ENCODE measurements around the gene PCNT. TPM values are rescaled to one million over a fixed set of nuclear protein-coding genes. Genes with fewer than 3 reads are reported as not detected.
"Not testable (repeated sequence)": the region's sequence is repeated elsewhere in the genome, so short reads cannot be mapped to it uniquely, and the experiment has no call there.

Gene PCNT
- total RNA-seq, 2 donors from 2014 or later: 44.8 to 70.9 TPM

DNA sequence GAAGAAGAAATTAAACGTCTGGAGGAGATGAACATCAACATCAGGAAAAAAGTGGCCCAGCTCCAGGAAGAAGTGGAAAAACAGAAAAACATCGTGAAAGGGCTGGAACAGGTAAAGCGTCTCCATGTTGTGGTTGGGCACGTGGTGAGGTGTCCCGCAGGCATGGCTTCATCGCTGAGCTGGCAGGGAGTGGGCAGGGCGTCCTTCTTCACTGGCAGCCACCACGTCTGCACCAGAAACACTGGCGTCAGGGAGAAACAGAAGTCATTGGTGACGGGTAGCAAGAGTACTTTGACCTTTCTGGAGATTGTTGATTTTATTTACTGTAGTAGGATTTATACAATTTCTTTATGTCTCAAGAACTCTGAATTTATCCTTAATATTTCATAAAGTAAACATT, 75.7 kb downstream of the PCNT start:
- Mint-ChIP-seq H3K9me3 (no peaks in the 10 kb centered on the region), H3K36me3 (ENCODE audit: low read depth) (peaks cover 78% of the 10 kb centered on the region), H3K4me3 (no peak overlapping the region), H3K4me1 (no peaks in the 10 kb centered on the region), H3K27me3 (no peaks in the 10 kb centered on the region), H3K27ac (no peak overlapping the region)
- ATAC-seq (replicated peaks): no peak

DNA sequence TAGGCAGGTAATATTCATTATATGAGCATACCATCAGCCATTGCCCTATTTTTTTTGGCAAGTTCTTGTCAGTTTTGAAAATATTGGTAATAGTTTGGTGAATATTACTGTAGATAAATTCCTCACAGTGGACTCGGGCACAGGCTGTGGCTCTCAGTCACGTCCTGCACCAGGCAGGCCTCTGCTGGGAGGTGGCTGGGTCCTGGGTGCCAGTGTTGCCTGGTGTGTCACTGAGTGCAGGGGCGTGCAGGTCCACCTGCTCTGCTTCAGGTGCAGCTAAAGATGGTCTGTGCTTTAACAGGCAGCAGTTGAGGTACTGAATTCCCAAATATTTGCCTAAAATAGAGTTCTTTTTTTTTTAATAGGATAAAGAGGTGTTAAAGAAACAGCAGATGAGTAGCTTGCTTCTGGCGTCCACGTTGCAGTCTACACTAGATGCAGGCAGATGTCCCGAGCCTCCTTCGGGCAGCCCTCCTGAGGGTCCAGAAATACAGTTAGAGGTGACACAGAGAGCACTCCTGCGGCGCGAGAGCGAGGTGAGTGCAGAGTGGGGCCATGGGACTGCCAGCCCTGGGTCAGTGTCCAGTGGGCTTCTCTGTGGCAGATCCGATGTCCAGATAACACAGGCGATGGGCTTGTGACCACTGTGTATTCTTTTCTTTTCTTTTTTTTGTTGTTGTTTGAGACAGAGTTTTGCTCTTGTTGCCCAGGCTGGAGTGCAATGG, 77.4 kb downstream of the PCNT start:
- no peak overlapping the region for H3K4me3 Mint-ChIP-seq
- no peaks in the 10 kb centered on the region for H3K27me3 Mint-ChIP-seq
- ATAC-seq (replicated peaks): no peak
- H3K27ac Mint-ChIP-seq: no peak overlapping the region
- H3K36me3 Mint-ChIP-seq (ENCODE audit: low read depth): peaks cover 76% of the 10 kb centered on the region
- H3K9me3 Mint-ChIP-seq: no peaks in the 10 kb centered on the region
- H3K4me1 Mint-ChIP-seq: no peaks in the 10 kb centered on the region

DNA sequence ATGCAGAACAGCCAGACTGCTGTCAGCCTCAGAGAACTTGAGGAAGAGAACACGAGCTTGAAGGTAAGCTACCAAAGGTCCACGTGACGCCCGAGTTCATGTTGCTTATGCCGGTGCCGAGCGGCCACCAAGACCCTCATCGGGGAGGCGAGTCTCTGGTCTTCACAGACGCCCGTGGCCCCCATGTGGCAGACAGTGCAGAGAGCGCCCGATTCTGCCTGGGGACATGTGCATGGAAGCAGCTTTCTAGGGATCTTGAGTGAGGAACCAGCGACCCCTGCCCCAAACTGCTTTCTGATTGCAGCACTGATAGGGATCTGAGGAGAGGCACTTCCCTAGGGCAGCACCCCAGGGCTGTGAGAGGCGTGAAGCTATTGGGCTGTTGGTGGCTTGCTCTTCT, 78.5 kb downstream of the PCNT start:
- H3K4me3 Mint-ChIP-seq: no peak overlapping the region
- no peak for ATAC-seq (replicated peaks)

DNA sequence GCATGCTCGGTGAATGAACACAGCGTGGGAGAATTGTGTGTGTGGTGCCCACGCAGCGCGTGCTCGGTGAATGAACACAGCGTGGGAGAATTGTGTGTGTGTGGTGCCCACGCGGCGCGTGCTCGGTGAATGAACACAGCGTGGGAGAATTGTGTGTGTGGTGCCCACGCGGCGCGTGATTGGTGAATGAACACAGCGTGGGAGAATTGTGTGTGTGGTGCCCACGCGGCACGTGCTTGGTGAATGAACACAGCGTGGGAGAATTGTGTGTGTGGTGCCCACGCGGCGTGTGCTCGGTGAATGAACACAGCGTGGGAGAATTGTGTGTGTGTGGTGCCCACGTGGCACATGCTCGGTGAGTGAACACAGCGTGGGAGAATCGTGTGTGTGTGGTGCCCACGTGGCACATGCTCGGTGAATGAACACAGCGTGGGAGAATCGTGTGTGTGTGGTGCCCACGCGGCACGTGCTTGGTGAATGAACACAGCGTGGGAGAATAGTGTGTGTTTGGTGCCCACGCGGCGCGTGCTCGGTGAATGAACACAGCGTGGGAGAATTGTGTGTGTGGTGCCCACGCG, 79.4 kb downstream of the PCNT start:
- H3K9me3 Mint-ChIP-seq; H3K27ac Mint-ChIP-seq; H3K27me3 Mint-ChIP-seq; H3K4me1 Mint-ChIP-seq; H3K4me3 Mint-ChIP-seq; ATAC-seq (replicated peaks): not testable (repeated sequence)
- peaks cover 73% of the 10 kb centered on the region for H3K36me3 Mint-ChIP-seq (ENCODE audit: low read depth)

More for the DNA sequence above, 78.5 kb downstream of the PCNT start:
- Mint-ChIP-seq H3K36me3 (ENCODE audit: low read depth) (peaks cover 73% of the 10 kb centered on the region), H3K27me3 (no peaks in the 10 kb centered on the region), H3K4me1 (no peaks in the 10 kb centered on the region), H3K27ac (no peak overlapping the region), H3K9me3 (no peaks in the 10 kb centered on the region)

DNA sequence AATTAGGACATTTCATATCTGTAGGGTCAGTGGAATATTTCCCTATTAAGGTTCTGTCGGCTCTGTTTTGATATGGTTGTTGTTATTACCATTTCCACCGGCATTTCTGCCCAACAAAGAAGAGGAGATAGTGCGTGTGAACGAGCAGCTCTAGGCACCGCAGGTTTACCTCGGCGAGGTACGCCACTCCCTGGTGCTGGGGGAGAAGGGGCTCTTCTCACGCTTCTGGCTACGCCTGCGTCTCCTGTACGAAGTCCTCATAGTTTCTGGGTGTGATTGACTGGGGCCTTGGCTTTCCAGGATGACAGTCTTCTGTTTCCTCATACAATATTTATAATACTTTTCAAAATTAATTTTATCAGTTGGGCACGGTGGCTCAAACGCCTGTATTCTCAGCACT, 80.3 kb downstream of the PCNT start:
- H3K9me3 Mint-ChIP-seq: no peaks in the 10 kb centered on the region
- no peak overlapping the region for H3K27ac Mint-ChIP-seq
- H3K4me1 Mint-ChIP-seq: no peaks in the 10 kb centered on the region
- H3K4me3 Mint-ChIP-seq: no peak overlapping the region
- H3K27me3 Mint-ChIP-seq: no peaks in the 10 kb centered on the region
- H3K36me3 Mint-ChIP-seq (ENCODE audit: low read depth): peaks cover 68% of the 10 kb centered on the region
- no peak for ATAC-seq (replicated peaks)

DNA sequence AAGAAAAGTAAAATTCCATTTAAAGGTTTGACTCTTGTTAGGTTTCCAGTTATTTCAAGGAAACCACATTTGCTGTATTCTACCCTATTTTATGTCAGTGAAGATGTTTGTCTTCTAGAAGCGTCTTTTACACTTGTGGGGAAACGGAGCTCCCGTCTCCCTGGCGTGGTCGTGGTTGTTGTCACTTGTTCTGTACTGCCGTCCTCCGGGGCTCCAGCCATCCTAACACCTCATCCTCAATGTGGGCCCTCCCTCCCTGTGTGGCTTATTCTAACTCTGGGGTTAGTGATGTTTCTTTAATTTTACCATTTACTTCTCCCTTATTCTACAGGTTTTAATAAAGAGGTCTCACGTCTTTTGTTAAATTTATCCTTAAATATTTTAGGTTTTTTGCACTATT, 82.0 kb downstream of the PCNT start:
- H3K36me3 Mint-ChIP-seq (ENCODE audit: low read depth): peaks cover 65% of the 10 kb centered on the region
- H3K9me3 Mint-ChIP-seq: no peaks in the 10 kb centered on the region
- no peak overlapping the region for H3K4me3 Mint-ChIP-seq
- H3K4me1 Mint-ChIP-seq: no peaks in the 10 kb centered on the region
- no peak overlapping the region for H3K27ac Mint-ChIP-seq
- no peaks in the 10 kb centered on the region for H3K27me3 Mint-ChIP-seq
- ATAC-seq (replicated peaks): no peak

DNA sequence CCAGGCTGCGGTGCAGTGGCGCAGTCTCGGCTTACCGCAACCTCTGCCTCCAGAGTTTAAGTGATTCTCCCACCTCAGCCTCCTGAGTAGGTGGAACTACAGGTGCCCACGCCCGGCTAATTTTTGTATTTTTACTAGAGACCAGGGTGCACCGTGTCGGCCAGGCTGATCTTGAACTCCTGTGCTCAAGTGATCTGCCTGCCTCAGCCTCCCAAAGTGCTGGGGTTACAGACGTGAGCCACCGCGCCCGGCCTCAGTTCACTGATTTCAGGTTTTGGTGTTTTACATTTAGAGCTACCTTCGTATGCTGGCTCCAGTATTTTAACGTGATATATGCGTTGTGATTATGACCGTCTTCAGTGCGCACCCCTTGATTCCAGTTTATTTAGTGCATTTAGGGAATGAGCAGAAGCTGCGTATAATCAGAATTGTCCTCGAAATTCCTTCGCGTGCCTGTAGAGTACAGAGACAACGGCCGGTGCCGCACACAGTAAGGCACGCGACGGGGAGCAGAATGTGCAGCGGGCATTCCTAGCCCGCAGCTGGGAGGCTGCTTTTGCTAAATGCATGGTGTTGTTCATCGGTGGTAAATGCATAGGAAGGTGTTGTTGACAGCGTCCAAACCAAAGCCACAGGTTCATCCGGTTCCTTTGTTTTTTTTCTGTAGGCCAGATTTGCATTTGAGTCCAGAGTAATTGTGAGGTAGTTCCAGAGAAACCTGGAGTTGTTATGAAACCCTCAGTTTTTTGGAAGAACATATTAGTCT, 85.9 kb downstream of the PCNT start:
- no peak for ATAC-seq (replicated peaks)
- no peaks in the 10 kb centered on the region for H3K9me3 Mint-ChIP-seq
- peaks cover 42% of the 10 kb centered on the region for H3K36me3 Mint-ChIP-seq (ENCODE audit: low read depth)
- H3K27me3 Mint-ChIP-seq: no peaks in the 10 kb centered on the region
- no peak overlapping the region for H3K4me3 Mint-ChIP-seq
- no peak overlapping the region for H3K27ac Mint-ChIP-seq
- no peaks in the 10 kb centered on the region for H3K4me1 Mint-ChIP-seq

DNA sequence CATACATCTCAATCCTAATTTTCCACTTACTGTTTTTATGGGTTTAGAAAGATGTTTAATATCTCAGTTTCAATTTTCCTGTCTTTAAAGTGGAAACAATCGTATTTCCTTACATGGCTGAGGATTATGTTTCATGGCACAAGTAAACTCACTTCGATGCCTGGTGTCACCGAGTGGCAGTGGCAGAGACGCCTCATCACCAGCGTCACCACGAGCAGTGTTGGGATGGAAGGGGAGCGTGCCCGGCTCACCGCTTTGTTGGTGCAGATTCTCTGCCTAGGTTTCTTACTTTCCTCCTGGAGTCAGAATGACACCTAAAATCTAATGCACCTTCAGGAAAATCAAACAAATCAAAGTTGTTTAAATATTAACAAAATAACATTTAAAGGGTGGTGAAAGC, 86.6 kb downstream of the PCNT start:
- no peak for ATAC-seq (replicated peaks)
- H3K36me3 Mint-ChIP-seq (ENCODE audit: low read depth): peaks cover 44% of the 10 kb centered on the region
- no peaks in the 10 kb centered on the region for H3K9me3 Mint-ChIP-seq
- H3K4me1 Mint-ChIP-seq: no peaks in the 10 kb centered on the region
- no peak overlapping the region for H3K27ac Mint-ChIP-seq
- H3K27me3 Mint-ChIP-seq: no peaks in the 10 kb centered on the region
- H3K4me3 Mint-ChIP-seq: no peak overlapping the region

DNA sequence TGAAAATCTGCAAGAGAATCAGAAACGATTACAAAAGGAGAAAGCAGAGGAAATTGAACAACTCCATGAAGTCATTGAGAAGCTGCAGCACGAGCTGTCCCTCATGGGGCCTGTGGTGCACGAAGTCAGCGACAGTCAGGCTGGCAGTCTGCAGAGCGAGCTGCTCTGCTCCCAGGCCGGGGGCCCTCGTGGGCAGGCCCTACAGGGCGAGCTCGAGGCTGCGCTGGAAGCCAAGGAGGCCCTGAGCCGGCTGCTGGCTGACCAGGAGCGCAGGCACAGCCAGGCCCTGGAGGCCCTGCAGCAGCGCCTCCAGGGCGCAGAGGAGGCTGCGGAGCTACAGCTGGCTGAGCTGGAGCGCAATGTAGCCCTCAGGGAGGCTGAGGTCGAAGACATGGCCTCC, 87.3 kb downstream of the PCNT start:
- no peak for ATAC-seq (replicated peaks)
- peaks cover 49% of the 10 kb centered on the region for H3K36me3 Mint-ChIP-seq (ENCODE audit: low read depth)
- H3K9me3 Mint-ChIP-seq: no peaks in the 10 kb centered on the region
- H3K27me3 Mint-ChIP-seq: no peaks in the 10 kb centered on the region
- no peaks in the 10 kb centered on the region for H3K4me1 Mint-ChIP-seq
- H3K4me3 Mint-ChIP-seq: no peak overlapping the region
- H3K27ac Mint-ChIP-seq: no peak overlapping the region

DNA sequence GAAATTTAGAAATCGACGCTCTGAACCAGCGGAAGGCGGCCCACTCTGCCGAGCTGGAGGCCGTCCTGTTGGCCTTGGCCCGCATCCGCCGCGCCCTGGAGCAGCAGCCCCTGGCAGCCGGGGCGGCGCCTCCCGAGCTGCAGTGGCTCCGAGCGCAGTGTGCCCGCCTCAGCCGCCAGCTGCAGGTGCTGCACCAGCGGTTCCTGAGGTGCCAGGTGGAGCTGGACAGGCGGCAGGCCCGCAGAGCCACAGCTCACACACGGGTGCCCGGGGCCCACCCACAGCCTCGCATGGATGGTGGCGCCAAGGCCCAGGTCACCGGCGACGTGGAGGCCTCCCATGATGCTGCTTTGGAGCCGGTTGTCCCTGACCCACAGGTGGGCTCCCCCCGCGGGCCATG, 87.7 kb downstream of the PCNT start:
- Mint-ChIP-seq H3K9me3 (no peaks in the 10 kb centered on the region), H3K36me3 (ENCODE audit: low read depth) (peaks cover 48% of the 10 kb centered on the region), H3K27ac (no peak overlapping the region), H3K4me3 (no peak overlapping the region), H3K4me1 (no peaks in the 10 kb centered on the region), H3K27me3 (no peaks in the 10 kb centered on the region)
- no peak for ATAC-seq (replicated peaks)

DNA sequence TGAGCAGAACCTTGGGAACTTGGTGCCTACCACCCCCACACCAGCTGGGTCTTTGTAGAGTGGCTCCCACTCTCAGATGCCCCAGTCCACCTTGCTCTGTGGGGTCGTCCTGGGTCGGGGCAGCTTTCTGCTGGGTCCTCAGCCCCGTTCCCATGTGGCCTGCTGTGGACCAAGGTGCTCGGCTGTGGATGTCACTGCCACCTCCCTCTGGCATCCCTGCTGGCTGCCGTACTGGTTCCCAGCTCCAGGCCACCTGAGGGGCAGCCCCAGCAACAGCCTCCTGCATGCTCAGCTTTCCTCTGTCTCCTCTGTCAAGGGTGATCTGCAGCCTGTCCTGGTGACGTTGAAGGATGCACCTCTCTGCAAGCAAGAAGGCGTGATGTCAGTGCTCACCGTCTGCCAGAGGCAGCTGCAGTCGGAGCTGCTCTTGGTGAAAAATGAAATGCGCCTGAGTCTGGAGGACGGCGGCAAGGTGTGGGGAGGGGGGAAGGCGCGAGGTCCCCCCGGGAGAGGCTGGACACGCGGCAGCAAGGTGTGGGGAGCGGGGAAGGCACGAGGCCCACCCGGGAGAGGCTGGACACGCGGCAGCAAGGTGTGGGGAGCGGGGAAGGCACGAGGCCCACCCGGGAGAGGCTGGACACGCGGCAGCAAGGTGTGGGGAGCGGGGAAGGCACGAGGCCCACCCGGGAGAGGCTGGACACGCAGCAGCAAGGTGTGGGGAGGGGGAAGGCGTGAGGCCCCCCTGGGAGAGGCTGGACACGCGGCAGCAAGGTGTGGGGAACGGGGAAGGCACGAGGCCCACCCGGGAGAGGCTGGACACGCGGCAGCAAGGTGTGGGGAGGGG, 88.8 kb downstream of the PCNT start:
- H3K4me1 Mint-ChIP-seq: no peaks in the 10 kb centered on the region
- ATAC-seq (replicated peaks): no peak
- H3K4me3 Mint-ChIP-seq: no peak overlapping the region
- H3K36me3 Mint-ChIP-seq (ENCODE audit: low read depth): peaks cover 44% of the 10 kb centered on the region
- no peak overlapping the region for H3K27ac Mint-ChIP-seq
- H3K9me3 Mint-ChIP-seq: no peaks in the 10 kb centered on the region
- H3K27me3 Mint-ChIP-seq: no peaks in the 10 kb centered on the region

DNA sequence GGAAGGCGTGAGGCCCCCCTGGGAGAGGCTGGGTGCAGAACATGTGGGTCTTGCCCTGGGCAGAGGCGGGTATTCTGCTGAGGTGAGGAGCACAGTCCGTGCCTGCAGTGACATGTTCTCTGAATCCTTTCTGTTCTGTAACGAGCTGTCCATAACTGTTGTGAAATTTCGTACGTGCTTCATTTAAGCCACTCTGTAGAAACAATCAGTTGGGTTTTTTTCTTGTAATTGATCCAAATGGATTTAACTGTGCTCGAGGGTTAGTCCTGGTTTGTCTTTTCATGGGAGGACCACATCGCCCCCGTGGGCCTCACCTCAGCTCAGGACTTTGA, 89.4 kb downstream of the PCNT start:
- Mint-ChIP-seq H3K27me3 (no peaks in the 10 kb centered on the region), H3K4me1 (no peaks in the 10 kb centered on the region), H3K4me3 (no peak overlapping the region), H3K9me3 (no peaks in the 10 kb centered on the region), H3K36me3 (ENCODE audit: low read depth) (peaks cover 44% of the 10 kb centered on the region), H3K27ac (no peak overlapping the region)
- ATAC-seq (replicated peaks): no peak

DNA sequence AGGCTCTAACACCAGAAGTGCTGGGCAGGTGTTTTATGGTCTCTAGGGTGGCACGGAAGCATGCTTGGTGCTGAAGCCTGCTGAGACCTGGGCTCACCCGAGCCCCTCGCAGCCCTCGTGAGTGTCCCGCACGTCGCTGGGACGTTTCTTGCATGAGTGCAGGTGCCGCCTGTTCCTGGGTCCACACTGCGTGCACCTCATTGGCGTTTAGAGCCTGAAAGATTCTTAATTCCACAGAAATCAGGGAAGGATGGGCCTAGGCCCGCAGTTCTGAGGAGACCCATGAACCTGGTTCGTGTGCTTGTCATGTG, 91.0 kb downstream of the PCNT start:
- Mint-ChIP-seq H3K4me1 (no peaks in the 10 kb centered on the region), H3K36me3 (ENCODE audit: low read depth) (peaks cover 49% of the 10 kb centered on the region), H3K27me3 (no peaks in the 10 kb centered on the region), H3K9me3 (no peaks in the 10 kb centered on the region), H3K4me3 (no peak overlapping the region), H3K27ac (no peak overlapping the region)
- ATAC-seq (replicated peaks): no peak

DNA sequence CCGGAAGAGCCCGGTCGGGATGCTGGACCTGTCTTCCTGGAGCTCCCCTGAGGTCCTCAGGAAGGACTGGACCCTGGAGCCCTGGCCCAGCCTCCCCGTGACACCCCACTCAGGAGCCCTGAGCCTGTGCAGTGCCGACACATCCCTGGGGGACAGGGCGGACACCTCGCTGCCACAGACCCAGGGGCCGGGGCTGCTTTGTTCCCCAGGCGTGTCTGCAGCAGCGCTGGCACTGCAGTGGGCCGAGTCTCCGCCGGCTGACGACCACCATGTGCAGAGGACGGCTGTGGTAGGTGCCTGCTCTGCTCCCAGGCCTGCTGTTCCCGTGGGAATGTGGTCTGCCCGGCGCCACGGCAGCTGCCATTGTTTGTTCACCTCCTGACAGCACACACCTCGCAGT, 92.6 kb downstream of the PCNT start:
- H3K27me3 Mint-ChIP-seq: no peaks in the 10 kb centered on the region

More for the DNA sequence above, 92.6 kb downstream of the PCNT start:
- H3K36me3 Mint-ChIP-seq (ENCODE audit: low read depth): peaks cover 43% of the 10 kb centered on the region
- H3K4me1 Mint-ChIP-seq: no peaks in the 10 kb centered on the region
- H3K4me3 Mint-ChIP-seq: no peak overlapping the region
- H3K9me3 Mint-ChIP-seq: no peaks in the 10 kb centered on the region
- no peak overlapping the region for H3K27ac Mint-ChIP-seq
- no peak for ATAC-seq (replicated peaks)
